GM19463 (cell line): ENCODE data around the gene GNB1.
"Not testable (repeated sequence)": the region's sequence is repeated elsewhere in the genome, so short reads cannot be mapped to it uniquely, and the experiment has no call there.

Experiments used
- ATAC-seq: cut with Tn5 transposase; IDR thresholded peaks from one replicate; pipeline ENCODE4 v1.9.1; 2021; ENCODE audit warnings: mild to moderate bottlenecking, moderate library complexity; ENCODE audit not compliant: unreplicated experiment

GNB1 gene

GRCh38 chr1:1892079-1892762 lies 1.3 kb upstream of the GNB1 start:
- no peak for ATAC-seq

GRCh38 chr1:1891349-1892078 lies 627 bp upstream of the GNB1 start:
- peak; percentile 16 for ATAC-seq

- peak; percentile 38 for ATAC-seq
Measured at GRCh38 chr1:1889847-1890505, 911 bp downstream of the GNB1 start.

GRCh38 chr1:1889090-1889750 lies 1.7 kb downstream of the GNB1 start:
- ATAC-seq, result no peak

GRCh38 chr1:1883890-1884289 lies 7.0 kb downstream of the GNB1 start:
- not testable (repeated sequence) for ATAC-seq

- no peak for ATAC-seq
Measured at GRCh38 chr1:1883092-1883873, 7.6 kb downstream of the GNB1 start.

GRCh38 chr1:1881727-1882126 lies 9.2 kb downstream of the GNB1 start:
- ATAC-seq, result no peak

- no peak for ATAC-seq
Measured at GRCh38 chr1:1880617-1881312, 10.1 kb downstream of the GNB1 start.

GRCh38 chr1:1879942-1880341 lies 10.9 kb downstream of the GNB1 start:
- ATAC-seq, result no peak

GRCh38 chr1:1877865-1878436 lies 12.9 kb downstream of the GNB1 start:
- no peak for ATAC-seq

- ATAC-seq, result no peak
Measured at GRCh38 chr1:1876335-1876930, 14.5 kb downstream of the GNB1 start.

- ATAC-seq, result no peak
Measured at GRCh38 chr1:1875932-1876331, 15.0 kb downstream of the GNB1 start.

- ATAC-seq, result no peak
Measured at GRCh38 chr1:1874901-1875300, 16.0 kb downstream of the GNB1 start.

GRCh38 chr1:1873186-1873585 lies 17.7 kb downstream of the GNB1 start:
- no peak for ATAC-seq

GRCh38 chr1:1872329-1872994 lies 18.4 kb downstream of the GNB1 start:
- ATAC-seq, result no peak

GRCh38 chr1:1869469-1869868 lies 21.4 kb downstream of the GNB1 start:
- no peak for ATAC-seq

GRCh38 chr1:1867164-1867563 lies 23.7 kb downstream of the GNB1 start:
- ATAC-seq, result no peak

- no peak for ATAC-seq
Measured at GRCh38 chr1:1862905-1863547, 27.9 kb downstream of the GNB1 start.
